Esophagus muscularis mucosa (tissue), 4 donors: ENCODE results near the gene PARP1. TPM values are rescaled to one million over a fixed set of nuclear protein-coding genes. Genes with fewer than 3 reads are reported as not detected.

Source experiments
- DNase-seq: peaks from one replicate; pipeline ENCODE4 v3.0.0-alpha.2; 2017; ENCODE audit errors: extremely low spot score
- H3K27ac ChIP-seq, 4 donors: fragments of 200-600 bp; sonication (generic); replicated peaks in 1 of 4; 1 replicate in 3 of 4; 2 replicates in 1 of 4; pipeline ENCODE4 v1.5.1; 2016 to 2019; ENCODE audit warnings: mild to moderate bottlenecking in 1 of 4
- H3K27me3 ChIP-seq, 4 donors: fragments of 200-600 bp; sonication (generic); one replicate each; pipeline versions ENCODE4 v1.5.1 to v1.6.0; 2016 to 2019
- H3K36me3 ChIP-seq, 4 donors: fragments of 200-600 bp; sonication (generic); one replicate each; pipeline ENCODE4 v1.5.1; 2016 to 2019
- H3K4me1 ChIP-seq, 4 donors: fragments of 200-600 bp; sonication (generic); one replicate each; pipeline ENCODE4 v1.5.1; 2016 to 2019
- H3K4me3 ChIP-seq, 4 donors: fragments of 200-600 bp; sonication (generic); 1 replicate in 2 of 4; 2 replicates in 2 of 4; pipeline ENCODE4 v1.5.1; 2016 to 2019; ENCODE audit warnings: mild to moderate bottlenecking in 4 of 4, moderate library complexity in 1 of 4
- H3K9me3 ChIP-seq, 4 donors: fragments of 200-600 bp; sonication (generic); 1 replicate in 3 of 4; 2 replicates in 1 of 4; pipeline ENCODE4 v1.5.1; 2016 to 2019
- CTCF ChIP-seq, 3 experiments: fragments of 200-600 bp in 2 of 3; fragments of 450-650 bp in 1 of 3; sonication (generic) in 2 of 3; IDR thresholded peaks; one replicate each; pipeline ENCODE4 v1.5.1; 2017 to 2019; ENCODE audit warnings: antibody characterized with exemption in 3 of 3, mild to moderate bottlenecking in 2 of 3, moderate library complexity in 1 of 3
- EP300 ChIP-seq: sonication (generic); formaldehyde crosslinking; IDR thresholded peaks from one replicate; pipeline ENCODE4 v1.6.1; 2017; ENCODE audit warnings: antibody characterized with exemption
- POLR2A ChIP-seq: fragments of 450-650 bp; IDR thresholded peaks from one replicate; pipeline ENCODE4 v1.6.1; 2017; ENCODE audit warnings: antibody characterized with exemption, moderate library complexity, mild to moderate bottlenecking, low read depth
- POLR2AphosphoS5 ChIP-seq, 2 donors: sonication (generic); formaldehyde crosslinking; IDR thresholded peaks; one replicate each; pipeline ENCODE4 v1.6.1; 2017; ENCODE audit warnings: antibody characterized with exemption in 2 of 2
- WGBS: methylation state at CpG from one replicate; pipeline ENCODE4 v1.1.5; 2018; 5-methylcytosine and 5-hydroxymethylcytosine counted together
- intact Hi-C: fragments of 100-400 bp; cut with DNase I; formaldehyde crosslinking; loops from one replicate; pipeline ENCODE4 v1.15.1; 2023
- total RNA-seq, 4 donors: library from RNA; depleted of rRNA; stranded (reverse); fragments of >200 nt; gene quantifications; one replicate each; pipeline versions ENCODE4 v1.1.0 to v1.2.1, GENCODE V29; 2016

Gene PARP1
- total RNA-seq, 4 donors from 2014 or later = 103 to 136 (median 108) TPM

GRCh38 chr1:226318471-226318870, 89.4 kb downstream of the PARP1 start:
- intact Hi-C loops = no loop called here
- no peaks in the 10 kb centered on the region for H3K4me1 ChIP-seq
- 98% methylated on average over 5 of the region's 5 CpGs for WGBS

GRCh38 chr1:226314055-226314454, 93.8 kb downstream of the PARP1 start:
- H3K27me3 ChIP-seq = no peaks in the 10 kb centered on the region
- H3K27ac ChIP-seq = no peak overlapping the region
- DNase-seq = no peak
- no peak overlapping the region for H3K4me3 ChIP-seq
- H3K4me1 ChIP-seq = peaks cover 8 to 14% (median 11%) of the 10 kb centered on the region in 4 donors
- no peaks in the 10 kb centered on the region for H3K36me3 ChIP-seq
- H3K9me3 ChIP-seq = no peaks in the 10 kb centered on the region
- TF ChIP-seq POLR2A (no peak), CTCF (IDR thresholded peaks at IDR 0.05) (no peak), POLR2AphosphoS5 (IDR thresholded peaks at IDR 0.05) (no peak), EP300 (no peak)
- intact Hi-C loops = no loop called here

More at GRCh38 chr1:226318471-226318870, 89.4 kb downstream of the PARP1 start:
- Histone ChIP-seq H3K27ac (no peak overlapping the region), H3K27me3 (peaks cover 0 to 5% (median 0%) of the 10 kb centered on the region in 4 donors), H3K9me3 (no peaks in the 10 kb centered on the region), H3K4me3 (no peak overlapping the region), H3K36me3 (no peaks in the 10 kb centered on the region)
- TF ChIP-seq EP300 (no peak), POLR2AphosphoS5 (IDR thresholded peaks at IDR 0.05) (no peak), CTCF (IDR thresholded peaks at IDR 0.05) (no peak), POLR2A (no peak)
- no peak for DNase-seq

- Histone ChIP-seq H3K36me3 (no peaks in the 10 kb centered on the region), H3K4me3 (no peak overlapping the region), H3K27me3 (no peaks in the 10 kb centered on the region), H3K4me1 (peaks cover 12 to 27% (median 18%) of the 10 kb centered on the region in 4 donors), H3K27ac (no peak overlapping the region), H3K9me3 (no peaks in the 10 kb centered on the region)
- DNase-seq = no peak
- intact Hi-C loops = no loop called here
- 100% methylated on average over 2 of the region's 2 CpGs for WGBS
- TF ChIP-seq CTCF (IDR thresholded peaks at IDR 0.05) = no peak
- no peak for TF ChIP-seq EP300
- no peak for TF ChIP-seq POLR2AphosphoS5 (IDR thresholded peaks at IDR 0.05)
- no peak for TF ChIP-seq POLR2A
Measured at GRCh38 chr1:226312065-226312464, 95.8 kb downstream of the PARP1 start.

GRCh38 chr1:226311376-226311775, 96.5 kb downstream of the PARP1 start:
- DNase-seq = no peak
- intact Hi-C loops = no loop called here
- no peaks in the 10 kb centered on the region for H3K27me3 ChIP-seq
- H3K4me1 ChIP-seq = peaks cover 12 to 27% (median 18%) of the 10 kb centered on the region in 4 donors
- H3K4me3 ChIP-seq = no peak overlapping the region
- TF ChIP-seq CTCF (IDR thresholded peaks at IDR 0.05) (no peak), POLR2AphosphoS5 (IDR thresholded peaks at IDR 0.05) (no peak), POLR2A (no peak), EP300 (no peak)
- no peak overlapping the region for H3K27ac ChIP-seq
- H3K9me3 ChIP-seq = no peaks in the 10 kb centered on the region
- WGBS = over 99% methylated on average over 7 of the region's 7 CpGs
- H3K36me3 ChIP-seq = no peaks in the 10 kb centered on the region

Other genes with a start within 250 kb of the PARP1 start
- 10 to 100 TPM; 28.1 to 53.6 (median 32.6) TPM for gene ACBD3, start 221.4 kb downstream of the PARP1 start, total RNA-seq
- not detected for gene MIXL1, start 184.4 kb downstream of the PARP1 start, total RNA-seq
- gene LIN9, start 98.9 kb downstream of the PARP1 start, total RNA-seq = 1 to 10 TPM; 2.1 to 4.6 (median 2.8) TPM
- gene STUM, start 140.7 kb upstream of the PARP1 start, total RNA-seq = 1 to 10 TPM; 3.1 to 7.6 (median 6.3) TPM